Activated CD4-positive, CD25-positive, alpha-beta regulatory T cell treated with anti-CD3 and anti-CD28 coated beads, Interleukin-2, amount 50 U/mL, for 72 hours (primary cell): Measurements from ENCODE around the gene TSHZ2.

Experiments used
- DNase-seq: peaks from one replicate; pipeline ENCODE4 v3.0.0; 2021

Gene TSHZ2

GRCh38 chr20:53141201-53142050 lies 169.3 kb downstream of the TSHZ2 start:
- DNase-seq = no peak

DNA sequence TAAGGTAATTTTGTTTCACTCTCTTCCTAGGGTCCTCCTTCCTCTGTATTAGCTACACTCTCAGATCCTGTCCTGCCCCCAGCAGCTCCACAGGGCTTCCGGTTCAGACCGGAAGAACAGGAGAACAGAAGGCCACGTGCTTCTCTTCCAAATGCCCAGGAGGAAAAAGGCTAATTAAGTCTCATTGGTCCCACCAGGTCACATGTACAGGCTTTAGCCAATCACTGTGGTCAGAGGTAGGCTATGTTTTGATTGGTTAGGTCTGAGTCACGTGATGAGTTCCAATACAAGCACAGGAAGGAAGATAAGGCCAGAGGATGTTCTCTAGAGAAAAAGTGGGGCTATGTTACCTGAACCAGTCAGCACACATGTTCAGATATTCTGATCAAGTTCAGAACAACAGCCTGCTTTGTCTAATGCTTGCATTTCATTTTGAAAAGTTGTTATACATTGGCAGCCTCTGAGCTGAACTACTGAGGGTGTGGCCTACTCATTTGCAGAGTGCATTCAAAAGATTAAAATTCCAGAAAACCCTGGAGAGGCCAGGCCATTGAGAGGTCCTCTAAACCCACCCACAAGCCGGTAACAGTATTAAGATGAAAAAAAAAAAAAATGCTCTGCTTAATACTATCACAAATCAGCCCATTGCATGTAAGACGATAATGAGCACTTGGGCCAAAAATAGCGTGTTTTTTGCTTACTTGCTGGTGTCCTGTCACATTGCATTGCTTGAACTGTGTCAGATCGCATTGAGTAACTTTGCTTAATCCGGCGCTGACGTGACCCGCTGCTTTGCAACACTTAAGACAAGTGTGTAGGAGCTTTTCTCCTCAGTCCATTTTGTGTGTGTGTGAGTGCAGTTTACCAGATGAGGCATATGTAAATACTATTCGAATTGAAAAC lies 170.3 kb downstream of the TSHZ2 start:
- DNase-seq = no peak

DNA sequence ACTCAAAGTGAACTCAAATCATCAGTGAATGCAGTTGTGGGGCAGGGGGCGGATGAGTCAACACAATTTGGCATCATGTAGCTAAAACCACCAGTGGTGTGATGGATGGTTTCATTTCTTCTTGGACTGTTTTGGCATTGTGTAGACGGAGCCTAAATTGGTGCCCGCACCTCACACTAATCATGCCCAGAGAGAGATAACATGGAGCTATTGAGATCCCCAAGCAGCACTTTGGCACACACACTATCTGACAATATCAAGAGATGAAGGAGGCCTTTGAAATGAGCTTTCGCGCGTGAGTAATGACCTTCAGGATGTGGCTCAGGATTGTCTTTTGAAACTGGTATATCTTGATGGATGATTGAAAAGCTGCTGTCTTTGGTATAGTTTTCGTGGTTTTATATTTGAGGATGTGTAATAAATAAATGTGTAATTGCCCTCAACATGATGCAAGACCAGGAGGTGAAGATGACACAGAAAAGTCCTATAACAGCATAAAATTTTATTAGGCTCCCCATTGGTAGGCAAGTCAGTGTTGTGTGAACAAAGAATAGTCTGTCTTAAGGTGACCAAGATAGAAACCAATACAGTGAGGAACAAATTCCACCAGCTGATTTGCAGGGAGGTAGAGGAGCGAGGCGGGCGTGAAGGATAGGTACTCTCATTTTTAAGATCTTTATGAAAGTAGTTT lies 174.2 kb downstream of the TSHZ2 start:
- DNase-seq = no peak

- no peak for DNase-seq
These were observed 176.6 kb downstream of the TSHZ2 start for GRCh38 chr20:53148771-53149147.

- DNase-seq = no peak
These were observed 177.2 kb downstream of the TSHZ2 start for GRCh38 chr20:53149148-53149889.

GRCh38 chr20:53149890-53150205 lies 177.7 kb downstream of the TSHZ2 start:
- DNase-seq = no peak

GRCh38 chr20:53150532-53150931 lies 178.4 kb downstream of the TSHZ2 start:
- DNase-seq = no peak

DNA sequence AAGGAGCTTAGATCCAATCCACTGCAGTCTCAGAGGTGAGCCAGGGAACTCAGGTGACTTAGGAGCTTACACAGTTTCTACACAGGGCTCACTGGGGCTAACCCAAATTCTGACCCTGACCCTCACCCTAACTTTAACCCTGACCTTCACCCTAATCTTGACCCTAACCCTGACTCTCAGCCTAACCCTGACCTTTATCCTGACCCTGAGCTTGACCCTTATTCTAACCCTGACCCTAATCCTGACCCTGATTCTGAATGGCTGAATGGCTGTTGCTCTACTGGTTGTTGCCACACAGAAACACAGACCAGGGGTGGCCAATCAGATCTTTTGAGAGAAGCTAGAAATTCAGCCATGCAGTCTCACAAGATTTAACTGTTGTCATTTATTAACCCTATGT lies 180.1 kb downstream of the TSHZ2 start:
- no peak for DNase-seq

DNA sequence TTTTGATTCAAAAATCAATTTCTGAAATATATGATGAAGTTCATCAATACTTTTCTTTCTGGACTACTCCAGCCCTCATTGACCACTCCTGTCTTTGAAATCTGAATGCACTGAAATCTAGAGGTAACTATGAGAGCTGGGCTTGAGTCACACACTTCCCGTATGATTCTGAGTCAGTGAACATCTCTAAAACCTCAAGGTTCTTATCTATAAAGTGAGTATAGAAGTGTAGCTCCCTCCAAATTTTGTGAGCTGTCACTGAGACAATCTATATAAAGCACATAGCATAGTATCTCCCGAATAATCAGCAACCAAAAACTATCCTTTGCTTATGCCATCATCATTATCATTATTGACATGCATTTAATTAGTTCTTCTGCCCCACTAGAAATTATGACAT lies 182.4 kb downstream of the TSHZ2 start:
- no peak for DNase-seq

DNA sequence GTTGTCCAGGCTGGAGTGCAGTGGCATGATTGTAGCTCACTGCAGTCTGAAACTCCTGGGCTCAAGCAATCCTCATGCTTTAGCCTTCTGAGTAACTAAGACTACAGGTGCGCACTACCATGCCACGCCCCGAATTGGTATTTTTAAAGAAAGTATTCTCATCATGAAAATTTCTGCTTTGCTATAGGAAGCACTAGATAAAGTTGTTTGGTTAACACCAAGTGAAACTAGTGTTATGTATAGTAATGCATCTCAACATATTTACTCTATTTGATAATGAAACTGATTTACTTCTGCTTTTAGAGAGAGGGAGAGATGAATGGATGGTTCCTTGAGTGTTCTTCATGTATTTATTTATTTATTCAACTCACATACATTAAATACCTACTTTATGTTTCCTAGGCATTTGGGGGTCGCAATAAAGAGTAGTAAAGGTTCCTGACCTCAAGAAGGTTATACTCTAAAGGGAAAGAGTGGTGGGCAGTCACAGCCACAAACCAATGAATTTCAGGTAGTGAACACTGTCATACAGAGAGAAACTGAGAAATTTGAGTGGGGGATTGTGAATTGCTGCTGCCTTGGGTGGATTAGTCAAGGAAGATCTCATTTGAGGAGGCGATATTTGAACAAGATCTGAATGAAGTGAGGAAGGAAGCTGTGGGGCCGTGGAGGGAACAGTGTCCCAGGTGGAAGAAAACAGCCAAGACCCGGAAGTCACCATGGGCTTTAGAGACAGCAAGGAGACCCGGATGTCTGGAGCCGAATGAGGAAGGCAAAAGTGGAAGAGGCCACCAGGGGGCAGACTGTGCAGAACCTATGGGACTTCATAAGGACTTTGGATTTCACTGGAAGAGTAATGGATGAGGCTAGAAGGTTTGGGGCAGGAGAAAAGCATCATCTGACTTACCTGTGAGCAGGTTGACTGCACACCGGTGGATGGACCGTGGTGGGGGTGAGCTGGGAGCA lies 185.6 kb downstream of the TSHZ2 start:
- peak; percentile 47 for DNase-seq

DNA sequence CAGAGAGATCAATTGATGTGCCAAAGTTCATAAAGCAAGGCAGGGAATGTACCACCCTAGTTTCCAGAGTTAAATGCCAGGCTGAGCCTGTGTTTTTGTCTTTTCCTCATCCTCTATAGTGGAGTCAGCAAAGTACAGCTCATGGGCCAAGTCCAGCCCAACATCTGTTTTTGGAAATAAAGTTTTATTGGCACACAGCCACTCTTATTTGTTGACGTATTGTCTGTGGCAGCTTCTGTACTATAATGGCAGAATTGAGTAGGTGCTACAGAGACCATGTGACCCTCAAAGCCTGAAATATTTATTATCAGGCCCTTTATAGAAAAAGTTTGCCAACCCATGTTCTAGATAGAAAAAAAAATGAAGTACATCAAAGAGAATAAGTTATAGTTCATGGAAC lies 187.0 kb downstream of the TSHZ2 start:
- DNase-seq = no peak

- no peak for DNase-seq
These were observed 188.9 kb downstream of the TSHZ2 start for GRCh38 chr20:53161073-53161472.

GRCh38 chr20:53161473-53161872 lies 189.3 kb downstream of the TSHZ2 start:
- DNase-seq = no peak

- DNase-seq = no peak
These were observed 190.2 kb downstream of the TSHZ2 start for GRCh38 chr20:53162251-53162835.

DNA sequence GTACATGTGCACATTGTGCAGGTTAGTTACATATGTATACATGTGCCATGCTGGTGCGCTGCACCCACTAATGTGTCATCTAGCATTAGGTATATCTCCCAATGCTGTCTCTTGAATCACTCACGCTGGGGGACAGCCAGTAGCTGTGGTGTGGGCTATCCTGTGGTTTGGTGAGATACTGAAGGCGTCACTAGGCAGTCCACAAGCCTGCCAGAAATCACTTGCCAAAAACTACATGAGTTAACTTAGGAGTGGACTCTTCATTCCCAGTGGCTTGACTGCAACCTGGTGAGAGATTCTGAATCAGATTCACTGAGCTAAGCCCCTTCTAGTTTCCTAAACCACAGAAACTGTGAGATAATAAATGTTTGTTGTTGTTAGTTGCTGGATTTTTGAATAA lies 191.3 kb downstream of the TSHZ2 start:
- DNase-seq = no peak

DNA sequence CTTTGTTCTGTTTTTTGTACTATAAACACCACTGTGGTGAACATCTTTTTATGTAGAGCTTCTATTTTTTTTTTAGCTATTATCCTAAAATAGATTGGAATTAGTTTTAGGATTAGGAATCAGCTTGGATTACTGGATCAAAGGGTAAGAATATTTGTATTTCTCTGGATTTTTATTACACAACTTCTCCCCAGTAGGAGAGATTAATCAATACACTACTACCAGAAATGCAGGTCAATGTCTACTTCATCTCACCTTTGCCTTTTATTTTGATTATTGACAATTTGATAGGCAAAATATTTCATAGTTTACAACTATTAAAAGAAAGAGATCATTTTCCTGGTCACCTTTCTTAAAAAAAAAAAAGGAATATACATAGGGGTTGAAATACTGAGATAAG lies 191.9 kb downstream of the TSHZ2 start:
- no peak for DNase-seq

GRCh38 chr20:53165452-53165851 lies 193.3 kb downstream of the TSHZ2 start:
- DNase-seq = no peak

- DNase-seq = no peak
These were observed 196.3 kb downstream of the TSHZ2 start for GRCh38 chr20:53168491-53168890.

DNA sequence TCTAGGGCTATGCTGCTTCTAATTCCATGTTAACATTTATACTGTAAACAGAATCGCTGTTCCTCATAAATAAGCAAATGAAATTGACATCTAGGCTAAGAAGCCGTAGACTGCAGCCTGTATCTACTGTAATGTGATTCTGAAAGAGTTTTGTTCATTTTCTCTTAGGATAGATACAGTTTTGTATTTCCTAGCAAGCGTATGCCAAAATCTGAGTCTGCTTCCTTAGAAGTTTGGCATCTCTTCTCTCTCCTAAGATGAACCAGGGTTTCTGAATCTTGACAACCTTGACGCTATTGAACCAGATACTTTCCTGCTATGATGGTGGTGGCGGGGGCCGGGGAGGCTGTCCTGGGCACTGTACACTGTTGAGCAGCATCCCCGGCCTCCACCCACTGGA lies 198.0 kb downstream of the TSHZ2 start:
- DNase-seq = no peak

DNA sequence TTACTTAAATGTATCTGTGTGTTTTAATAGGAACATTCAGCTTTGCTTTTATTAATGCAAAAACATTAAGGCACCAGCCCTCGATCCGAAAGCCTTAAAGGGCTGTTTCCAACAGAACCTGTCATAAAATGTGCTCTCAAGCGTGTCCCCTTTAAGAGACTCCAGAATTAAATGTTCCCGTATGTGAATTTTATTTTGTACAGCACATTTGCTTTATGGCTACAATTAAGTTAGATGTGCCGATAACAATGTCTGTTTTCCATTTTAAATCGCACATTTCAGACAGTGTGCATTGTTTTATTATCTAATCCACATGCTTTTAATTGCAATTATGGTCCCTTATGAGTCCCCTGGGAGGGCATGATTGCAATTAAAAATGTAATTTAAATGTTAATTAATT lies 198.9 kb downstream of the TSHZ2 start:
- DNase-seq = no peak

DNA sequence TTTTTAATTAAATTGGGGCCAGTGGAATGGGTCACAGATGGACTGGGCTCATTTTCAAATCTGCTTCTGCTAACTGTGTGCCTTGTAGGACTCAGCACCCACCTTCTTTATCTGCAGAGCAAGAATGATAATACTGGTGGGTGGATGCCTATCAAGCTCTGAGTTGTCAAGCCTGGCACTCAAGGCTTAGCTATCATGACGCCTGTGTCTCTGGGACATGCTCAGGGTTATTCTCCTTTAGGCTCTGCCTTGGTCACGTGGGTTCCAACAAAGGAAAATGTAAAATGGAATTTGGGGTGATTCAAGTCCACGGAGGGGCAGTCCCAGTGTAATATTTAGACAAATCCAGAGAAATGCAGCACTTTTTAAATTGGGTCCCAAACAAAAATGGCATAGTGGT lies 202.3 kb downstream of the TSHZ2 start:
- DNase-seq = no peak
